Skeletal muscle cell (primary cell): ENCODE results near the gene HOPX.
"Not testable (repeated sequence)": the region's sequence is repeated elsewhere in the genome, so short reads cannot be mapped to it uniquely, and the experiment has no call there.

Source experiments
- DNase-seq: peaks from one replicate; pipeline ENCODE4 v3.0.0-alpha.2; 2010; ENCODE audit warnings: low read depth
- H3K4me3 ChIP-seq: 2 replicates; pipeline ENCODE4 v1.5.1; 2011; ENCODE audit warnings: low read depth, mild to moderate bottlenecking, control low read depth, low read length, moderate library complexity

The HOPX gene

DNA sequence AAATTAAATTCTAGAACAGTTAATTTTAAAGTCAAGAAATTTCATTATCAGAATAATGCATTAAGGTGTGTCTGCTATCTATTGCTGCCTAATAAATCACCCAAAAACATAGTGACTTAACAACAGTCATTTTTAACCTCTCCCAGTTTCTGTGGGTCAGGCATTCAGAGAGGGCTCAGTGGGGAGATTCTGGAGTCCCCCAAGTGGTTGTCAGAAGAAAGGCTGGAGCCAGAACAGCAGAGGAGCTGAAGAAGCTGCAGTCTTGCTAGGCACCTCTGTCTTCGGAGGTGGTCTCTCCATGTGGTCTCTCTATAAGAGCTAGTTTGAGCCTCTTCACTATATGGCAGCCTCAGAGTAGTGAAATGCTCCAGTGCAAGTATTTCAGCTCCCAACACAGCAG is 9.3 kb upstream of the HOPX start:
- no peak overlapping the region for H3K4me3 ChIP-seq
- no peak for DNase-seq

DNA sequence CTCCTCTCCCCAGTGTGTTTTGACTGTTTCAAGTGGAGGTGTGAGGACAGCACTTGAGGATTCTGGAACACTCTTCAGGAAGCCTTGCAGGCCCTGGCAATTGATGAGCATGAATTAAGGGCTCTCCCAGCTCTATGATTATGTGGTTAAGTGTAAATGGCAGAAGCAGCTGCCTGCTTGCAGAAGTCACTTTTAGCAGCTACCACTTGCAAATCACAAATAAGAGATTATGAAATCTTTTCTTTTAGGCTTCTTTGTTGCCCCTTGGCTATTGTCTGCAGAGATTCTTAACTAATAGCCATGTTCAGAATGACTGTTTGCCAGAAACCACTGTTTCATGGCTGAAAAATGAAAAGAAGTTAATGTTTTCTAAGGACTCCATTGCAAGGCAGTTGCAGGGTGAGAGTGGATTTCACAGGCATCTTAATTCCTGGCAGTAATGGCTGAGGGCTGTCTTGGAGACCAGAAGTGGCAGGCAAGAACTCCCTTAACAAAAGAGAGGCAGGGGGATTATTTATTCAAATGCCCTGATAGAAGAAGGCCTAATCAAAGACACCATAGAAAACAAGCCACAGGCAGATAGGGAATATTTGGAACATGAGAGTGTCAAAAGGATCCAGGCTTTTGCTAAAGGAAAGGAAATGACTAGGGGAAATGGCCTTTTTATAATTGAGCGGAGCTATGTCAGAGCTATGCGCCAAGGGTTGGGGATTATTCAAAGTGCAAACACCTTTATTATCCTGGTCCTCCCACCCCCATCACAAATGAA is 8.3 kb upstream of the HOPX start:
- no peak for DNase-seq

DNA sequence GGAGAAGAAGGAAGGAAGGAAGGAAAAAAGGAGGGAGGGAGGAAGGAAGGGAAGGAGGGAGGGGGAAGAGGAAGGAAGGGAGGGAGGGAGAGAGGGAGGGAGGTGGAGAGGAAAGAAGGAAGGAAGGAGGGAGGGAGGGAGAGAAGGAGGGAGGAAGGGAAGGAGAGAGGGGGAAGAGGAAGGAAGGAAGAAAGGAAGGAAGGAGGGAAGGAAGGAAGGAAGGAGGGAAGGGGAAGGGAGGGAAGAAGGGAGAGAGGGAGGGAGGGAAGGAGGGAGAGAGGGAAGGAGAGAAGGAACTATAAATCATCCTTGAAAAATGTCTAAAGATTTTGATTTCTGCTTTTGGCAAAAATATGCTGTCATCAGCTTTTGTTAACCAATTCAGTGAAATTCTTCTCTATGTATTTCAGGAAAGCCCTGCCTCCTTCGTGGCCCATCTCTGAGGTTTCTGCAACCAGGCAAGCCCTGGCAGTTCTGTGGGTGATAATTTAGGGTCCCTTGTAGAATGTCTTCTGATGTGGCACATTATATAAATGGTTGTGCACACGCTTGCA is 7.1 kb upstream of the HOPX start:
- no peak overlapping the region for H3K4me3 ChIP-seq
- DNase-seq, result no peak

More for the DNA sequence above, 8.3 kb upstream of the HOPX start:
- no peak overlapping the region for H3K4me3 ChIP-seq

DNA sequence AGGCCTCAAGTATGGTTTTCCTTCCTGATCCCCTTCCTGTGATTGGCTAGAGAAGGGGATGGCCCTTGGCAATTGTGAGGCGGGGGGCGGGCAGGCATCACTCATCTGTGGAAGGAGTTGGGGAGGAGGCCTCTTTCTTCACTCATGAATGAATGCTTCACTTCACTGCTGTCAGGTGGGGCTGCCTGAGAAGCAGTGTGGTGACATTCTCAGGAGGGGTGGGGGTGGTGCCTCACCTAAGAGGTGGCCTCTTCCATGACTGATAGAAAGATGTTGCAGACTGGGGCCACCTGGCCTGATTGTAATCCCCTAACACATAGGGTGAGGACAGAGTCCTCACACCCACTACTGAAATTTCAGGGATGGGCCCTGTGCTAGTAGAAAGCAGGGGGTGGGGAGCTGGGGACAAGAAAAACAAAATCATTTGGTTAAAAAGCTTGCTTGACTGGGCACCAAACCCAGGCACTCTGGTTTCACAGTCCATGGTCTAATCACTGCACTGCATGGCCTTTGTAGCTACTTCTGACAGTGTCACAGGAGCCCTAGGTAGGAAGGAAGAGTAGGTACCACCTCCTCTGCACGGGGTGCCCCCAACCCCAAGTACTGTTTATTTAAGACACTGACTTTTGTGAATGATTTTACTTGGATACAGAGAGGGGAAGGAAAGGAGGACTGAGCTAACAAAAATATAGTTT is 5.6 kb upstream of the HOPX start:
- no peak overlapping the region for H3K4me3 ChIP-seq
- no peak for DNase-seq

DNA sequence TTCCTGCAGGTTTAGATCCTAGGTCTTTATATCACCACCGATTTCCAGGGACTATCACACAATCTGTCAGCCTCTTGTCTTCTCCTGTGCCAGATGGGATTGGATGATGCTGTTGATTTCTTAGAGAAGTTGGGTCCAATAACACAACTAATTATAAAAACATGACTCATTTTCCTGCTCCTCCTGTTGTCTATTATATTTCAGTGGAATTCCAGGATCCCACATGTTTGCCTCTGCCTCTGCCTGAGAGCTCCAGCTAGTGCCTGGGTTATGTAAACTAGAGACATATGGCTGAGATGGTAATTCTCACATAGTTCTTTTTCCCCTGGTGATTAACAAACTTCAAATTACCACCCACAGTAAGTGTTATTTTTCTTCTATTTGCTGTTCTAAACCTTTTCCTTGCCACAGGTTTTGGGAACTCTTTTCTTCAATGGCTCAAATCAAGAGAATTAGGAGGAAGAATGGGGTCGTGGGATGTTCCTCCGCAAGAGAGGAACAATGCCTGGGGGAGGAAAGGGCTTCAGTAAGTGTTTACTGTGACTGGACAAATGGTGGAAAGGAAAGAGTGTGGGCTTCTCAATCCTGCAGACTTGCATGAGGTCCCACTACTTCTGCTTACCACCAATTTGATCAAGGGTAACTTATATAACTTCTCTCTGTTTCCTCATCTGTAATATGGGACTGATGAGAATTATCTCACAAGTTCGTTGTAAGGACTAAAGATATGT is 3.4 kb upstream of the HOPX start:
- no peak for DNase-seq

DNA sequence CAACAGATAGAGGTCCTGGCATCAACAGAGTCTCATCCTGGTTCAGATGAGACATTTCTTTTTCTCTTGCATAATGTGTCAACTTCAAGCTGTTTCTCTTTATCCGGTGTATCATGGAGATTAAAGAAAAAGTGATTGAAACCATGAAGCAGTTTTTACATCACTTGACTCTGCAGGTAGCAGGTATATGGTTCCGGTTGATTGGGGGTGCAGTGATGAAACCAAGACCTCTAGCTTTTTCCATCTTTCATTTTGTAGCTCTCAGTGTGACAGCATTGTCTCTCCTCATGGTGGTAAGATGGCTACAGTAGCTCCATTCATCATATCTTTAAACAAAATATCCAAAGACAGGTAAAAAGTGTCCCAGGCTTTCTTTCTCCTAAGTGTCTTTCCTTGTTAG is 2.4 kb upstream of the HOPX start:
- no peak overlapping the region for H3K4me3 ChIP-seq
- no peak for DNase-seq

More for the DNA sequence above, 3.4 kb upstream of the HOPX start:
- H3K4me3 ChIP-seq, result no peak overlapping the region

DNA sequence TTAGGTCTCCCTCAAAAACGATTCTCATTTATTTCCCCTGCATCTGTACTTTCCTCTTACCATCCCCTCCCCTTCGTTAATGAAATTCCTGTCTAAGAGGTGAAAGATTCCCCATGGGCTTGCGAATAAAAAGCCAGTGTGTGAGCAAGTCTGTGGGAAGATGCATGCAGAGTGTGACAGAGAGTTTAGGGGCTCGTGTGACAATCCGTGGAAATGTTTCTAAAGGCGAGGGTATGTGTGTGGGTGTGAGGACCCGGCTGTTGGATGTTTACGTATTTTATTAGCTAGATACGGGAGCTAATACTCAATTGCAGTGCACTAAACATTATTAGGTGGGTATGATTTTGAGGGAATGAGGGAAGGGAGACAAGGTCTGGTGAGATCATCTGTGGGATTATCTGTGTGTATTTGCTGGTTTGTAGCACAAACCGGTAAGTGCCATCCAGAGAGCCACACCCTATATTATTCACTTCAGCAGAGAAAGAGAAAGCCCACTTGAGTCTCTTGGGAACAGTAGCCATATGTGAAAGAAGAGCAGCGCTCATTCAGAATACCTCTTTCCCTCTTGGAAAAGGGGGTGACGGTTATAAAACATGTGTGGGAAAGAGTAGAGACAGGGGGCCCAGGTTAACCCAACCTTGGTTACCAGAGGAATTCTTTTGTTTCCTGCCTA is 893 bp upstream of the HOPX start:
- no peak for DNase-seq
- no peak overlapping the region for H3K4me3 ChIP-seq

DNA sequence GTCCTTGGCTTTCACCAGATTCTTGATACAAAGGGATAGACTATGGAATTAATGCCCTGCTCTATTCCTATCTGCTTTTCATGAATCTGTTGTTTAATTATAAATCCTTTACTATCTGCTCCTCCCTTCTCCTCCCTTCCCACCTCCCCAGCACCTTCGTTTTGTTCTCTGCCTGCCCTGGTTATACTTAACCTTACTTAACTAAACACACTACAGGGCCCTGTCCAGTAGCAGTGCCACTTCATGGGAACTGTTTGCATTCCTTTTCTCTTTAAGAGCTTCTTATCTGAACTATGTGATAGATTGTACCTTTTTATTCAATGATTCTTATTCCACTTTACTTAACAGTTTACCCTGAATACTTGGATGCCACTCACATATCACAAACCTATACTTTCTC is 830 bp downstream of the HOPX start:
- no peak overlapping the region for H3K4me3 ChIP-seq

DNA sequence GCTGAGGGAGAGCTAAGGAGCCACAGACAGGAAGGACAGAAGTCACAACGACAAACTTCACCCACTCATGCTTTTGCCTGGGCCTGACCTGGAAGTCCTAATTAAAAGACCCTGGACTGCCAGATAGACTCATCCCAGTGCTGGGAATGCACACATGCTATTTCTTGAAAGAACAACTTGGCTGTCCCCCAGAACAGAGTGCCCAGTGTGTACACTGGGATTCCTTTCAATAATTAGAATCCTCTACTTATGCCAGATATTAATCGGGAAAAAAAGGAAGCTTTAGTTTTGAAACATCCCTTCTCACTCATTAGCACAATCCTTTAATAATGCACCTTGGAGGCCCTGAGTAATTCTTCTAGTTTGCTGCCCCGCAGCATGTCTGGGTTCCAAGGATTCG is 3.4 kb downstream of the HOPX start:
- no peak for DNase-seq
- no peak overlapping the region for H3K4me3 ChIP-seq

More for the DNA sequence above, 830 bp downstream of the HOPX start:
- no peak for DNase-seq

DNA sequence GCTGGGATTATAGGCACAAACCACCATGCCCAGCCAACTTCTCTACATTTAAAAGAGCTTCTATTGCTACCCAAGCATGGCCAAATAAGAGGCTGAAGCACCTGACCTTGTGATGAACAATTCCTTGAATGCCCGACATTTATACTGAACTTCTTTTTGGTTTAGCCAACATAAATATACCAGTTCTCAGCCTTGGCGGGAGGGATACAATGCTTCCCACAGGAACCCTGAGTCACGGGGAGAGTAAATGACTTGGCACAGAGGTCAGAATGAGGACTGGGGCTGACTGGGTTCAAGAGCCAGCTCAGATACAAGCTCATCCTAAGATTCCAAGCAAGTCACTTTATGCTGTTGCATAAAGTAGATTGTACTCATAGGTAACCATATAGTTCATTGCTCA is 6.1 kb downstream of the HOPX start:
- DNase-seq, result no peak
- no peak overlapping the region for H3K4me3 ChIP-seq

DNA sequence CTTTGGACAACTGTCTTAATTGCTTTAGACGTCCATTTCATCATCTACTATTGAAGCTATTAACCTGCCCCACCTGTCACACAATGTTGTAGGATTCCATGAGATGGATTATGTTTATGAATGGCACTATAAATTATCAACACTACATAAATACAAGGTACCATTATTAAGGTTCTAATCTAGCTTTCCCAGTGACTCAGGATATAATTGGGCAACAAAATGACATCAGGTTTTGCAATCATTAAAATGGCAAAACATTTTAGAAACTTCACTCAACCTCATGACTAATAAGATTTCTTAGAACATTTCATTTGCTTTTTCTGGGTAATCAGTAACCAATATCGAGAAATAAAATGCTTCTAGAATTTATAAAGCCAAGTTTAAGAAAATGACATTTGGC is 9.2 kb downstream of the HOPX start:
- no peak overlapping the region for H3K4me3 ChIP-seq
- no peak for DNase-seq

DNA sequence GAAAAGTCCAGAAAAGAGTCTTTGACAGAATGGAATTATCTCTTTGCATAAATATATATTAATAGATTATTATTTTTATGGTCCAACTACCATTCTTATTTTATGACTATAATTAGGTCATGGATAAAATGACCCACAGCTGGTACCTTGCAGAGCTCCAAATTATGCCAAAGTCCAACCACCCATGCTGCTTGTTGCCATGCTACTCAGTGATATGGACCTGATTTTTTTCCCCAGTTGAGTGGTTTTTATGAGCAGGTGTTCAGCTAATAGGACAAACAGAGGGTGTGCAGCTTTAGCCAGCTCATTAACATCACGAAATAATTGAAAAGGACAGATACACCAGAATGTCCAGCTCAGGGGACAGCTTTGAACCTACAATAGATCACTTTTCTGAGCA is 9.7 kb downstream of the HOPX start:
- no peak for DNase-seq
- no peak overlapping the region for H3K4me3 ChIP-seq

DNA sequence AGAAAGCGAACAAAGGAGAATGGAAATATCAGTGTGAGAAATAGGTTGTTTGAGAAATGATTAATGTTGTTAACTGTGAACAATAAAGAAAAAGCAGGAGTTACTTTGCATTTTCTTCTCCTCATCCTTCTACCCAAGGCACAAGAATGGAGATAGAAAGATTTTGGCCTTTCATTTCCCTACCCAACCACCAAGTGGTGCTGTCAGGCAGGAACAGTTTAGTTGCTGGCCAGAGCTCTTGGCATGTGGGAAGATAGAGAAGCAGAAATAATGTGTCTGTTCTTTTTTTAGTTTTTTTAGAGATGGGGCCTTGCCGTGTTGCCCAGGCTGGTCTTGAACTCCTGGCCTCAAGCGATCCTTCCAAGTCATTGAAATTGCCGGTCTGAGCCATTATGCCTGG is 12.8 kb downstream of the HOPX start:
- no peak overlapping the region for H3K4me3 ChIP-seq
- DNase-seq, result no peak

DNA sequence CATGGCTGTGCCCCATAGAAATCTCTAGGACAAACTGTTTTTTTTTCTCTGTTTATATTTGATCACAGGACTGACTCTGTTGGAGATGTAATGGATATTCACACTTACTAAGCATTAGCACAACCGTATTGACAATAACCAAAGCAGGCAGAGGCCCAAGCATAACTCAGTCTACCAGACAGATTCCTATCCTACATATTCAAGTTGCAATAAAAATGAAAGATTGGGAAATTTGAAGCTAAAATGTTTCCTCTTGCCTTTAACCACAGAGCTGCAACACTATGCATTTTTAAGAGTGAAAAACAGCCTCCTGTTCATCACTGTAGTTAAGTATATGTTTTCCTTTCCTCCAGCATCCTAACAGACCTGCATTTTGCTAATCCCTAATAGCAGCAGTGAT is 13.7 kb downstream of the HOPX start:
- not testable (repeated sequence) for DNase-seq, H3K4me3 ChIP-seq

DNA sequence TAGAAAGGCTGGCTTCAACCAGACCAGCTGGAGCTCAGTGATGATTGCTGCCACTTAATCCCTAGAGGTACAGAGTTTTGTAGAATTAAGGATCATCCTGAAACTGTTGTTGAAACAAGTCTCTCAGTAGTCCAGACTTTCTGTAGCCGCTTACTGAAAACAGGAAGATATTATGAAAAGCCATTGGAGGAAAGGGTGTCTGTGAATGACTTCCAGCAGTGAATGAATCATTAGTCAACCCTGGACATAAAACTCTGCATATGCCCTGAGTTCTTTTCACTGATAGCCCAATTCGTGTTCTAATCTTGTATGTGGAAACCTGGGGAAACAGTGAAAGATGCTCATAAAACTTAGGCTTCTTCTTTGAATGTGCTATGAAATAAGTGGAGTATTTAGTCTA is 14.8 kb downstream of the HOPX start:
- no peak overlapping the region for H3K4me3 ChIP-seq
- DNase-seq, result no peak

DNA sequence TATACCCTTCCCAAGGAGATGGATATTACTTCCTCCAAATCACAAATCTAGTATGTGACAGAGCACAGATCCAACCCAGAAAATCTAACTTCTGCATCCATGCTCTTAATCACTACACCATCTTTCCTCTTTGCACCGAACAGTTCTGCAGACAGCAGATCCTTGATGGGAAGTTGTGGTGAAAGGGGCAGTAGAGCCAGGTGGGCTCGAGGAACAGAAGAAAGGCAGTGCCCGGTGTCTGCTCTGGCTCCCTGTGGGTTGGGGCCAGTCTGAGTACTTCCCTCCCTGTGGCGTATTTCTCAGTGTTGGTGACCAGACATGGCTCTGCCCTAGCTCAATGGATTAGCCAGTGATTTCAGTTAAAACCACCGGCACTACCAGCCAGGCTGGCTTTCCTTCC is 15.3 kb downstream of the HOPX start:
- DNase-seq, result no peak
- no peak overlapping the region for H3K4me3 ChIP-seq

DNA sequence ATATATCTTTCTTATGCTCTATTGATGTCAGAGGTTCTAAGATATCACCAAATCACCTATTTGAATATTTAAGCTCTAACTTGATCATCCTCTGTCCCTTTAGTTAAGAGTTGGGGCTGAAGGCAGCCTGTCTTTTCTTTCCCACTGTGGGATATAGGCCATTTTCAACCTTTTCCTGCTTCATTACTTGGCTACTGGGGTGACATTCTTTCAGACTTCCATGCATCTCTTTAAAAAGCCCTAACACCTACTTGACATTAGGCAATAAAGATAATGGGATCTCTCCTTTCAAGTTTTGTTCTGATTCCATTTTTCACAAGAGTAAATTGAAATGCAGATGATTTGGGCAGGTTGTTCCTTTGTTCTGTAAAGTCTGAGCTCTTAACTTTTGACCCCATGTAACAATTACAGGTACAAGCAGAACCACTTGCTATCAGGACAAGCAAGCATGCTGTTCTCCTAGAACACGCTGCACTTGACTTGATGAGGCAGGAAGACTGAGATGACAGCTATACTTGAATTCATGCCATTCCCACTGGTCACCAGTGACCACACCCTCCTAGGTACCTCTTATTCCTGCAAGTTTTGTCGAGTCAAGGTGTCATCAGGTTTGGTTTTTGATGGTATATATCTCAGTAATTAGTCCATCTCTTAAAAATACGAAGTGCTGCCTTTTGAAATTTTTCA is 18.2 kb downstream of the HOPX start:
- DNase-seq, result no peak

DNA sequence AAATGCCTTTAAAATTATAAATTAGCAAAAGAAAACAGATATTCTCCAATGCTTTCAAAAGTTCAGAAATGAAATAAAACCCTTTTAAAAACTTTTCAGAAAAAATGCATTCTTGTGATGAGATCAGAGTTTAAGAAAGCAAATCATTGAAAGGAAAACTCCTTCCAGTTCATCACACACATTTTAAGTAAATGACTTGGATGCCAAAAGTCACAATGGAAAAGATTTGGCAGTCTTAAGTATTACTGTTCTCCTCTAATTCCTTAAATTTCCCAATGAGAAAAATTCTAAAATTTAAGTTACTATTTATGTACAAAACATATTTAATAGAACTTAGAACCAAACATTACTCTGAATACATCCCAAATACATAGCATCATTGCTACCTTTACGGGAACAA is 21.1 kb downstream of the HOPX start:
- H3K4me3 ChIP-seq, result no peak overlapping the region
- DNase-seq, result no peak

More for the DNA sequence above, 18.2 kb downstream of the HOPX start:
- H3K4me3 ChIP-seq, result no peak overlapping the region

DNA sequence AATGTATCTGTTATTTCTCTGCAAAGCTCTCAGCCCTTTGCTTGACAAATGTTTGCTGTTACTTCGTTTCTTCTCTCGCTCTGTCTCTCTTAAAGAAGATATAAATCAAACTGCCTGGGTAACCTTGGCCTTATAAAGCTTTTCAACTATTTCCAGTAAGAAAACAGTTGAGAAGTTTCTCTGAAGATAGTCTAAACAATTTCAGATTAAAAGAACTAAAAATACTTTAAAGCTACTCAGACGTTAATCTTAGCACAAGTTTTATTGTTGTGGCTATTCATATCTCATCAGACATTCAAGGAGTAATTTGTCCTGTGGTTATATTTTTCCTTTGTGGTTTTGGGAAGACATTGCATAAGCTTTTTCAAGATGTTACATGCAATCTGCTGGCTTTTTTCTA is 22.6 kb downstream of the HOPX start:
- DNase-seq, result no peak
- no peak overlapping the region for H3K4me3 ChIP-seq
